IMR-90 (cell line): ENCODE results near the gene OR5D18. TPM values are rescaled to one million over a fixed set of nuclear protein-coding genes. Genes with fewer than 3 reads are reported as not detected.

Experiments
- ATAC-seq: fragments of 200-7000 bp; cut with Tn5 transposase; 2 replicates; pipeline ENCODE4 v1.9.1; 2020; ENCODE audit warnings: low read depth, mild to moderate bottlenecking, moderate library complexity
- BruUV-seq: library from RNA; stranded (reverse); fragments of 400-500 nt; replicated peaks from 2 replicates; lab custom pipeline; 2021; lab: Mats Ljungman, UMichigan
- CTCF ChIA-PET: fragments of 300-600 bp; formaldehyde crosslinking; extraction: SDS; loops from one replicate; lab custom pipeline; 2021; ENCODE audit warnings: antibody characterized with exemption; lab: Yijun Ruan, JAX
- POLR2A ChIA-PET: fragments of 300-600 bp; sonication (Branson Sonifier 250); formaldehyde crosslinking; loops from one replicate; lab custom pipeline; 2022; ENCODE audit warnings: antibody characterized with exemption; ENCODE audit not compliant: unreplicated experiment; lab: Charles Lee
- DNase-seq: peaks from one replicate; pipeline ENCODE4 v3.0.0; 2013
- H2AFZ ChIP-seq: replicated peaks from 2 replicates; pipeline ENCODE3; 2013; ENCODE audit warnings: low read length, mild to moderate bottlenecking; ENCODE audit not compliant: poor library complexity
- H2AK5ac ChIP-seq: 2 replicates; pipeline ENCODE4 v1.6.1; 2013; ENCODE audit warnings: low read depth, low read length, inconsistent platforms
- H2AK9ac ChIP-seq: replicated peaks from 2 replicates; pipeline ENCODE3; 2013; ENCODE audit warnings: mild to moderate bottlenecking, low read depth, low read length, moderate library complexity; ENCODE audit not compliant: poor library complexity
- H2BK120ac ChIP-seq: 2 replicates; pipeline ENCODE4 v1.6.1; 2013; ENCODE audit warnings: low read depth, low read length, inconsistent platforms
- H2BK15ac ChIP-seq: 3 replicates; pipeline ENCODE4 v1.6.1; 2013; ENCODE audit warnings: low read depth, low read length, inconsistent platforms
- H2BK20ac ChIP-seq: 2 replicates; pipeline ENCODE4 v1.6.1; 2013; ENCODE audit warnings: low read depth, mild to moderate bottlenecking, inconsistent platforms, low read length, moderate library complexity
- H2BK5ac ChIP-seq: 2 replicates; pipeline ENCODE4 v1.6.1; 2013; ENCODE audit warnings: mild to moderate bottlenecking, low read depth, low read length, inconsistent platforms; ENCODE audit not compliant: poor library complexity, severe bottlenecking
- H3K14ac ChIP-seq: replicated peaks from 2 replicates; pipeline ENCODE4 v1.6.1; 2013; ENCODE audit warnings: low read depth, low read length, inconsistent platforms
- H3K18ac ChIP-seq: 2 replicates; pipeline ENCODE4 v1.6.1; 2013; ENCODE audit warnings: low read depth, low read length, control low read depth
- H3K23ac ChIP-seq: 2 replicates; pipeline ENCODE4 v1.6.1; 2013; ENCODE audit warnings: low read depth, low read length, inconsistent platforms
- H3K27ac ChIP-seq: 2 replicates; pipeline ENCODE4 v1.5.1; 2013; ENCODE audit warnings: mild to moderate bottlenecking, control low read depth, low read length; ENCODE audit not compliant: insufficient read depth
- H3K27me3 ChIP-seq: 2 replicates; pipeline ENCODE4 v1.6.1; 2013; ENCODE audit warnings: low read length; ENCODE audit not compliant: control insufficient read depth, insufficient read depth
- H3K36me3 ChIP-seq: 2 replicates; pipeline ENCODE4 v1.6.1; 2013; ENCODE audit warnings: low read length, mixed read lengths; ENCODE audit not compliant: control insufficient read depth, insufficient read depth
- H3K4ac ChIP-seq: 2 replicates; pipeline ENCODE4 v1.6.1; 2013; ENCODE audit warnings: low read depth, low read length, inconsistent platforms
- H3K4me1 ChIP-seq: 2 replicates; pipeline ENCODE4 v1.6.1; 2013; ENCODE audit warnings: low read length, mixed read lengths; ENCODE audit not compliant: control insufficient read depth, insufficient read depth
- H3K4me2 ChIP-seq: 2 replicates; pipeline ENCODE4 v1.6.1; 2013; ENCODE audit warnings: low read depth, mild to moderate bottlenecking, control low read depth, low read length, moderate library complexity
- H3K4me3 ChIP-seq: 2 replicates; pipeline ENCODE4 v1.5.1; 2013; ENCODE audit warnings: low read depth, mild to moderate bottlenecking, control low read depth, low read length, moderate library complexity; ENCODE audit not compliant: insufficient read depth
- H3K56ac ChIP-seq: 2 replicates; pipeline ENCODE4 v1.6.1; 2013; ENCODE audit warnings: low read length, inconsistent platforms; ENCODE audit not compliant: insufficient read depth; ENCODE audit errors: extremely low read depth
- H3K79me1 ChIP-seq, 2 experiments: 2 replicates each; pipeline ENCODE4 v1.6.1; 2013; ENCODE audit warnings: low read length in 2 of 2, inconsistent platforms in 1 of 2, low read depth in 1 of 2
- H3K9ac ChIP-seq: 2 replicates; pipeline ENCODE4 v1.6.1; 2013; ENCODE audit warnings: low read depth, low read length, control low read depth
- H3K9me1 ChIP-seq: 2 replicates; pipeline ENCODE4 v1.6.1; 2013; ENCODE audit warnings: low read length, inconsistent platforms; ENCODE audit not compliant: insufficient read depth
- H3K9me3 ChIP-seq: 2 replicates; pipeline ENCODE4 v1.6.1; 2013; ENCODE audit warnings: low read length; ENCODE audit not compliant: control insufficient read depth, insufficient read depth
- H4K20me1 ChIP-seq: 2 replicates; pipeline ENCODE4 v1.6.1; 2013; ENCODE audit warnings: low read length, inconsistent platforms; ENCODE audit not compliant: insufficient read depth
- H4K5ac ChIP-seq: 2 replicates; pipeline ENCODE4 v1.6.1; 2013; ENCODE audit warnings: mild to moderate bottlenecking, low read depth, low read length, control low read depth
- H4K8ac ChIP-seq, 2 experiments: 2 replicates each; pipeline ENCODE4 v1.6.1; 2013; ENCODE audit warnings: low read depth in 2 of 2, low read length in 2 of 2, control low read depth in 1 of 2, inconsistent platforms in 1 of 2
- H4K91ac ChIP-seq: 2 replicates; pipeline ENCODE4 v1.6.1; 2013; ENCODE audit warnings: low read depth, low read length, inconsistent platforms; ENCODE audit not compliant: insufficient read depth
- CEBPB ChIP-seq: IDR thresholded peaks from 2 replicates; pipeline ENCODE4 v1.6.1; 2012; ENCODE audit warnings: low read depth, low read length, improper control_type of control experiment
- MAFK ChIP-seq: IDR thresholded peaks from 2 replicates; pipeline ENCODE4 v1.6.1; 2012; ENCODE audit warnings: low read depth, low read length, improper control_type of control experiment
- WGBS, 2 experiments: methylation state at CpG; one replicate each; pipeline versions ENCODE4 v1.1.5 to v1.1.7; 2013; ENCODE audit warnings: missing lambda C conversion rate in 2 of 2; ENCODE audit not compliant: insufficient read length in 1 of 2; ENCODE audit errors: extremely low coverage in 2 of 2; 5-methylcytosine and 5-hydroxymethylcytosine counted together
- dilution Hi-C: fragments of 300-500 bp; cut with HindIII; formaldehyde crosslinking; loops from one replicate; pipeline ENCODE4 v1.14.3; 2018; ENCODE audit warnings: low sequenced_read_pairs; ENCODE audit not compliant: unreplicated experiment
- in situ Hi-C: fragments of 300-500 bp; cut with MboI; formaldehyde crosslinking; loops from 3 replicates; pipeline ENCODE4 v1.14.3; 2019; ENCODE audit warnings: low sequenced_read_pairs, inconsistent platforms, mixed read lengths
- intact Hi-C: fragments of 100-400 bp; cut with micrococcal nuclease; formaldehyde crosslinking; loops from 2 replicates; pipeline ENCODE4 v1.10.0; 2022
- polyA plus RNA-seq, 3 experiments: library from polyadenylated mRNA; depleted of rRNA; stranded (reverse); fragments of >200 nt; gene quantifications; 2 replicates each; pipeline ENCODE4 v1.2.3, GENCODE V29; 2012; ENCODE audit warnings: low replicate concordance in 1 of 3
- total RNA-seq: library from RNA; depleted of rRNA; stranded (reverse); fragments of >200 nt; gene quantifications from 2 replicates; pipeline ENCODE4 v1.2.3, GENCODE V29; 2012

Gene OR5D18
- total and polyA plus RNA-seq, 2 of the 4 experiments (the other 2 are of a cell fraction) = not detected

GRCh38 chr11:55791606-55792005, 27.8 kb upstream of the OR5D18 start:
- no CpG with 5 or more reads among the region's 1 CpG for WGBS, 2 experiments
- ChIA-PET CTCF (no interaction called here), POLR2A (no interaction called here)
- Histone ChIP-seq H3K4me3 (no peak overlapping the region), H2AK5ac (no peak overlapping the region), H2AFZ (no peak overlapping the region), H3K23ac (no peak overlapping the region), H3K36me3 (no peaks in the 10 kb centered on the region), H3K4me1 (no peaks in the 10 kb centered on the region), H3K79me1 (no peaks in the 10 kb centered on the region), H2BK120ac (no peak overlapping the region), H3K14ac (no peak overlapping the region), H4K91ac (no peak overlapping the region), H4K8ac (no peak overlapping the region), H3K9ac (no peak overlapping the region), H3K27ac (no peak overlapping the region), H4K20me1 (no peaks in the 10 kb centered on the region), H3K4ac (no peak overlapping the region), H2BK15ac (no peak overlapping the region), H3K4me2 (no peak overlapping the region), H4K5ac (no peak overlapping the region), H3K27me3 (no peaks in the 10 kb centered on the region), H2AK9ac (no peak overlapping the region), H3K9me3 (peaks cover 7% of the 10 kb centered on the region), H2BK5ac (no peak overlapping the region), H2BK20ac (no peak overlapping the region), H3K56ac (no peak overlapping the region), H3K9me1 (no peaks in the 10 kb centered on the region), H3K18ac (no peak overlapping the region)
- BruUV-seq = no TSS peak
- in situ Hi-C loops (no loop called here), dilution Hi-C loops (no loop called here), intact Hi-C loops (loop anchor here (10.0 kb wide), 1 partner anchor 47 kb away; no protein-coding TSS in a partner anchor)
- no peak for DNase-seq
- peak; percentile 63 for TF ChIP-seq MAFK
- TF ChIP-seq CEBPB = no peak
- no peak for ATAC-seq
